Endothelial cell of umbilical vein (primary cell): ENCODE data around the gene FAM222B. TPM values are rescaled to one million over a fixed set of nuclear protein-coding genes. Genes with fewer than 3 reads are reported as not detected.

ENCODE experiments used
- BruUV-seq: library from RNA; stranded (reverse); fragments of 400-500 nt; replicated peaks from 2 replicates; lab custom pipeline; 2021; lab: Mats Ljungman, UMichigan
- CTCF ChIA-PET: fragments of 300-600, 350-600 bp; sonication (Branson Sonifier 250); formaldehyde crosslinking; loops from one replicate; lab custom pipeline; 2021; ENCODE audit warnings: antibody characterized with exemption, inconsistent platforms; lab: Charles Lee
- POLR2A ChIA-PET: fragments of 300-600, 350-600 bp; sonication (Branson Sonifier 250); formaldehyde crosslinking; loops from one replicate; lab custom pipeline; 2021; ENCODE audit warnings: antibody characterized with exemption, inconsistent platforms; lab: Charles Lee
- DNase-seq: peaks from one replicate; pipeline ENCODE4 v3.0.0-alpha.2; 2011; ENCODE audit warnings: low read depth, low spot score
- FAIRE-seq: peaks from 2 replicates; lab custom pipeline; 2011; peaks lifted over from hg19 to GRCh38; lab: Jason Lieb, UNC
- H2AFZ ChIP-seq: 2 replicates; pipeline ENCODE4 v1.6.0; 2012; ENCODE audit warnings: low read depth, low read length, control low read depth, inconsistent platforms
- H3K27ac ChIP-seq: 2 replicates; pipeline ENCODE4 v1.5.1; 2011; ENCODE audit warnings: low read depth, mild to moderate bottlenecking, control low read depth, low read length, moderate library complexity; ENCODE audit not compliant: insufficient read depth
- H3K27me3 ChIP-seq, 2 experiments: 2 replicates each; pipeline versions ENCODE4 v1.6.0 to v1.6.1; 2011; ENCODE audit warnings: low read length in 2 of 2, mixed read lengths in 1 of 2; ENCODE audit not compliant: control insufficient read depth in 2 of 2, insufficient read depth in 2 of 2
- H3K36me3 ChIP-seq, 2 experiments: 2 replicates in 1 of 2; 3 replicates in 1 of 2; pipeline ENCODE4 v1.5.1; 2011; ENCODE audit warnings: low read length in 2 of 2, mild to moderate bottlenecking in 1 of 2, moderate library complexity in 1 of 2; ENCODE audit not compliant: control insufficient read depth in 2 of 2, insufficient read depth in 2 of 2; ENCODE audit errors: extremely low read depth in 1 of 2
- H3K4me1 ChIP-seq: 3 replicates; pipeline ENCODE4 v1.5.1; 2011; ENCODE audit warnings: mild to moderate bottlenecking, low read length; ENCODE audit not compliant: control insufficient read depth, insufficient read depth; ENCODE audit errors: extremely low read depth
- H3K4me2 ChIP-seq: 2 replicates; pipeline ENCODE4 v1.6.1; 2011; ENCODE audit warnings: low read length, control low read depth, mixed read lengths; ENCODE audit not compliant: insufficient read depth
- H3K4me3 ChIP-seq, 3 experiments: fragments of 200-600 bp in 1 of 3; sonication (generic), shearing (Covaris generic) in 1 of 3; replicated peaks in 1 of 3; 2 replicates each; pipeline ENCODE4 v1.5.1; 2011 to 2016; ENCODE audit warnings: control low read depth in 3 of 3, low read length in 3 of 3, mild to moderate bottlenecking in 2 of 3, inconsistent platforms in 1 of 3, low read depth in 1 of 3, moderate library complexity in 1 of 3; ENCODE audit not compliant: insufficient read depth in 1 of 3
- H3K79me2 ChIP-seq: 2 replicates; pipeline ENCODE4 v1.6.0; 2012; ENCODE audit warnings: low read length, inconsistent platforms; ENCODE audit not compliant: control insufficient read depth, insufficient read depth
- H3K9ac ChIP-seq: replicated peaks from 2 replicates; pipeline ENCODE3; 2011; ENCODE audit warnings: low read length, control low read depth; ENCODE audit not compliant: insufficient read depth; ENCODE audit errors: extremely low read depth
- H3K9me1 ChIP-seq: replicated peaks from 3 replicates; pipeline ENCODE4 v1.6.0; 2011; ENCODE audit warnings: mild to moderate bottlenecking, low read length; ENCODE audit not compliant: control insufficient read depth, insufficient read depth; ENCODE audit errors: extremely low read depth
- H3K9me3 ChIP-seq: replicated peaks from 2 replicates; pipeline ENCODE4 v1.5.1; 2012; ENCODE audit warnings: low read length, inconsistent platforms; ENCODE audit not compliant: control insufficient read depth, insufficient read depth
- H4K20me1 ChIP-seq: replicated peaks from 2 replicates; pipeline ENCODE3; 2011; ENCODE audit warnings: mild to moderate bottlenecking, low read length; ENCODE audit not compliant: control insufficient read depth, insufficient read depth; ENCODE audit errors: extremely low read depth
- CTCF ChIP-seq, 2 donors: IDR thresholded peaks; 1 replicate in 1 of 2; 2 replicates in 1 of 2; pipeline ENCODE4 v1.5.1; 2011; ENCODE audit warnings: low read length in 2 of 2, mild to moderate bottlenecking in 2 of 2, moderate library complexity in 2 of 2, control low read depth in 1 of 2, inconsistent platforms in 1 of 2, low read depth in 1 of 2; ENCODE audit not compliant: insufficient read depth in 1 of 2; ENCODE audit errors: extremely low read depth in 1 of 2
- EZH2 ChIP-seq: IDR thresholded peaks from 2 replicates; pipeline ENCODE4 v1.6.1; 2012; ENCODE audit warnings: borderline replicate concordance, low read depth, mild to moderate bottlenecking, moderate library complexity, low read length, inconsistent platforms; ENCODE audit not compliant: severe bottlenecking
- FOS ChIP-seq: IDR thresholded peaks from 2 replicates; pipeline ENCODE4 v1.6.1; 2011; ENCODE audit warnings: mild to moderate bottlenecking, low read length, moderate library complexity, borderline replicate concordance; ENCODE audit not compliant: insufficient read depth
- GATA2 ChIP-seq: IDR thresholded peaks from 2 replicates; pipeline ENCODE4 v1.7.0; 2011; ENCODE audit warnings: low read depth, mild to moderate bottlenecking, moderate library complexity, mixed read lengths, low read length; ENCODE audit not compliant: insufficient read length, insufficient read depth
- JUN ChIP-seq: IDR thresholded peaks from 2 replicates; pipeline ENCODE4 v1.6.1; 2011; ENCODE audit warnings: borderline replicate concordance, low read depth; ENCODE audit not compliant: insufficient read length, insufficient read depth
- MAX ChIP-seq: IDR thresholded peaks from 2 replicates; pipeline ENCODE4 v1.6.1; 2011; ENCODE audit not compliant: insufficient read depth, insufficient read length
- MYC ChIP-seq: IDR thresholded peaks from one replicate; pipeline ENCODE4 v1.6.1; 2011; ENCODE audit warnings: mild to moderate bottlenecking, low read depth, low read length
- POLR2A ChIP-seq: IDR thresholded peaks from 2 replicates; pipeline ENCODE4 v1.6.1; 2012; ENCODE audit warnings: low read depth, mild to moderate bottlenecking, control low read depth, low read length
- POLR2AphosphoS5 ChIP-seq: IDR thresholded peaks from 2 replicates; pipeline ENCODE4 v1.6.1; 2012; ENCODE audit warnings: low read depth, mild to moderate bottlenecking, control low read depth, low read length, moderate library complexity; ENCODE audit not compliant: insufficient read depth
- dilution Hi-C: fragments of 300-500 bp; cut with MboI; formaldehyde crosslinking; loops from one replicate; pipeline ENCODE4 v1.15.0; 2019; ENCODE audit warnings: low sequenced_read_pairs; ENCODE audit not compliant: extremely low pct_ligation_motif_present
- intact Hi-C: fragments of 100-400 bp; cut with micrococcal nuclease; formaldehyde crosslinking; loops from one replicate; pipeline ENCODE4 v1.10.0; 2022
- polyA plus RNA-seq, 4 experiments: library from polyadenylated mRNA; depleted of rRNA in 3 of 4; stranded (reverse) in 3 of 4; unstranded in 1 of 4; fragments of >200 nt; gene quantifications; 2 replicates each; pipeline versions ENCODE4 v1.2.1 to v1.2.3, GENCODE V29; 2011 to 2012; ENCODE audit warnings: missing spikeins in 1 of 4
- total RNA-seq: library from RNA; stranded (reverse); gene quantifications from 2 replicates; pipeline ENCODE4 v1.2.3, GENCODE V29; 2021

Gene FAM222B
- total and polyA plus RNA-seq, 2 donors (not counting 3 experiments of a cell fraction or from before 2014, with no cell fraction given) = 21.1 to 30.6 TPM

- POLR2A ChIA-PET = no interaction called here
- CTCF ChIA-PET = interaction anchor here (1.4 to 13.7 kb wide), 2 partner anchors 8 to 12 kb away, joined by 8 to 602 read pairs; partner anchors contain the start of gene TRAF4
These were observed 107.3 kb downstream of the FAM222B start for GRCh38 chr17:28735242-28735722.

More at GRCh38 chr17:28735242-28735722, 107.3 kb downstream of the FAM222B start:
- Histone ChIP-seq H3K4me2 (no peak overlapping the region), H3K27ac (no peak overlapping the region), H4K20me1 (no peaks in the 10 kb centered on the region), H3K27me3 (no peaks in the 10 kb centered on the region), H3K79me2 (no peaks in the 10 kb centered on the region), H3K4me3 (no peak overlapping the region), H3K9me1 (no peaks in the 10 kb centered on the region), H3K36me3 (no peaks in the 10 kb centered on the region), H2AFZ (no peak overlapping the region), H3K4me1 (no peaks in the 10 kb centered on the region), H3K9ac (no peak overlapping the region), H3K9me3 (no peaks in the 10 kb centered on the region)
- dilution Hi-C loops (no loop called here), intact Hi-C loops (no loop called here)
- FAIRE-seq (no peak), DNase-seq (no peak)
- BruUV-seq = no TSS peak
- TF ChIP-seq FOS (no peak), GATA2 (no peak), POLR2AphosphoS5 (no peak), EZH2 (no peak), CTCF (IDR thresholded peaks at IDR 0.05; ENCODE audit: extremely low read depth in 1 of 2, insufficient read depth in 1 of 2, low read depth in 1 of 2, low read length in 2 of 2) (no peak), POLR2A (no peak), JUN (no peak), MAX (no peak), MYC (no peak)
